GM23338 (cell line): ENCODE results near the gene CHD1. TPM values are rescaled to one million over a fixed set of nuclear protein-coding genes. Genes with fewer than 3 reads are reported as not detected.

Experiments
- ATAC-seq: fragments of 200-7000 bp; cut with Tn5 transposase; 3 replicates; pipeline ENCODE4 v1.9.1; 2020
- DNase-seq: peaks from one replicate; pipeline ENCODE4 v3.0.0-alpha.2; 2015; ENCODE audit warnings: low spot score
- H2AFZ ChIP-seq: fragments of 200-600 bp; sonication (generic); 2 replicates; pipeline ENCODE4 v1.8.0; 2016; ENCODE audit warnings: antibody characterized with exemption, mild to moderate bottlenecking, moderate library complexity
- H3F3A ChIP-seq: fragments of 200-600 bp; sonication (generic); replicated peaks from 2 replicates; pipeline ENCODE4 v1.8.0; 2017; ENCODE audit warnings: antibody characterized with exemption, mixed run types, low read depth
- H3K27ac ChIP-seq: fragments of 200-600 bp; sonication (generic); 2 replicates; pipeline ENCODE4 v1.6.1; 2016; ENCODE audit warnings: low read depth
- H3K27me3 ChIP-seq: fragments of 200-600 bp; sonication (generic); 2 replicates; pipeline ENCODE4 v1.8.0; 2016; ENCODE audit warnings: mild to moderate bottlenecking, mixed run types, moderate library complexity; ENCODE audit not compliant: insufficient read depth
- H3K36me3 ChIP-seq: fragments of 200-600 bp; sonication (generic); 2 replicates; pipeline ENCODE4 v1.8.0; 2016; ENCODE audit warnings: mild to moderate bottlenecking; ENCODE audit not compliant: insufficient read depth
- H3K4me1 ChIP-seq: fragments of 200-600 bp; sonication (generic); 2 replicates; pipeline ENCODE4 v1.8.0; 2016; ENCODE audit warnings: mild to moderate bottlenecking, moderate library complexity; ENCODE audit not compliant: insufficient read depth
- H3K4me2 ChIP-seq: fragments of 200-600 bp; sonication (generic); 2 replicates; pipeline ENCODE4 v1.7.1; 2017; ENCODE audit warnings: mixed run types
- H3K4me3 ChIP-seq: fragments of 200-600 bp; sonication (generic); 2 replicates; pipeline ENCODE4 v1.6.1; 2016; ENCODE audit warnings: mixed run types
- H3K79me2 ChIP-seq: fragments of 200-600 bp; sonication (generic); replicated peaks from 2 replicates; pipeline ENCODE4 v1.8.0; 2017; ENCODE audit warnings: mild to moderate bottlenecking; ENCODE audit not compliant: insufficient read depth
- H3K9me2 ChIP-seq: fragments of 200-600 bp; sonication (generic); 2 replicates; pipeline ENCODE4 v1.8.0; 2017; ENCODE audit not compliant: insufficient read depth
- H4K20me1 ChIP-seq: fragments of 200-600 bp; sonication (generic); replicated peaks from 2 replicates; pipeline ENCODE4 v1.8.0; 2017; ENCODE audit warnings: mild to moderate bottlenecking; ENCODE audit not compliant: insufficient read depth
- H3K27ac Mint-ChIP-seq: 2 replicates; pipeline ENCODE4 v1.8.0; 2020; ENCODE audit warnings: inconsistent platforms, mild to moderate bottlenecking, moderate library complexity, mixed read lengths
- H3K27me3 Mint-ChIP-seq: 3 replicates; pipeline ENCODE4 v1.8.0; 2022; ENCODE audit warnings: low read depth, mild to moderate bottlenecking, moderate library complexity, mixed read lengths, inconsistent platforms; ENCODE audit not compliant: insufficient read depth, poor library complexity
- H3K36me3 Mint-ChIP-seq: 3 replicates; pipeline ENCODE4 v1.8.0; 2021; ENCODE audit warnings: low read depth, mild to moderate bottlenecking, inconsistent platforms, moderate library complexity, mixed read lengths
- H3K4me1 Mint-ChIP-seq: 3 replicates; pipeline ENCODE4 v1.8.0; 2020; ENCODE audit warnings: mild to moderate bottlenecking, inconsistent platforms, mixed read lengths
- H3K4me3 Mint-ChIP-seq: 3 replicates; pipeline ENCODE4 v1.8.0; 2021; ENCODE audit warnings: moderate library complexity, mild to moderate bottlenecking, inconsistent platforms, mixed read lengths
- H3K9me3 Mint-ChIP-seq: 3 replicates; pipeline ENCODE4 v1.8.0; 2020; ENCODE audit warnings: moderate library complexity, mild to moderate bottlenecking, inconsistent platforms, mixed read lengths
- CTCF ChIP-seq, 2 experiments: fragments of 200-600 bp in 1 of 2; sonication (generic) in 1 of 2; conservative IDR thresholded peaks; 2 replicates each; pipeline versions ENCODE4 v1.5.1 to v1.6.1; 2016 to 2017; ENCODE audit warnings: antibody characterized with exemption in 2 of 2, low read depth in 2 of 2, mild to moderate bottlenecking in 2 of 2, moderate library complexity in 1 of 2
- EZH2 ChIP-seq: fragments of 200-600 bp; sonication (generic); IDR thresholded peaks from one replicate; pipeline ENCODE4 v1.8.0; 2017; ENCODE audit warnings: antibody characterized with exemption, mild to moderate bottlenecking, low read depth; ENCODE audit not compliant: unreplicated experiment
- EZH2phosphoT487 ChIP-seq: fragments of 200-600 bp; sonication (generic); IDR thresholded peaks from one replicate; pipeline ENCODE4 v1.8.1; 2018; ENCODE audit warnings: antibody characterized with exemption; ENCODE audit not compliant: unreplicated experiment
- JUNB ChIP-seq: IDR thresholded peaks from one replicate; pipeline ENCODE4 v1.6.1; 2016; ENCODE audit warnings: antibody characterized with exemption; ENCODE audit not compliant: unreplicated experiment
- POLR2AphosphoS5 ChIP-seq: IDR thresholded peaks from 2 replicates; pipeline ENCODE4 v1.6.1; 2016; ENCODE audit warnings: antibody characterized with exemption, low read depth
- ZNF331 ChIP-seq: fragments of 250-450 bp; sonication (Bioruptor Pico); IDR thresholded peaks from 2 replicates; pipeline ENCODE4 v1.5.0; 2020; ENCODE audit warnings: low read depth, mild to moderate bottlenecking, moderate library complexity
- polyA plus RNA-seq: library from polyadenylated mRNA; unstranded; fragments of >200 nt; fragmentation: Nextera tagmentation; extraction: Ambion mirVana; gene quantifications from 2 replicates; pipeline ENCODE4 v1.2.1, GENCODE V29; 2016
- total RNA-seq: library from RNA; depleted of rRNA; stranded (reverse); fragments of >200 nt; shearing (Covaris generic); gene quantifications from 2 replicates; pipeline ENCODE4 v1.2.3, GENCODE V29; 2014
- TF ChIP-seq, protein P1 (sequence below): IDR thresholded peaks from one replicate; pipeline ENCODE4 v1.6.1; 2018; ENCODE audit warnings: antibody characterized with exemption; ENCODE audit not compliant: unreplicated experiment
- TF ChIP-seq, protein P2 (sequence below): fragments of 250-450 bp; sonication (Bioruptor Pico); IDR thresholded peaks from 2 replicates; pipeline ENCODE4 v1.5.0; 2020; ENCODE audit warnings: mild to moderate bottlenecking, moderate library complexity

Gene CHD1
- total and polyA plus RNA-seq, 2 experiments from 2014 or later: 36.4 to 75.6 TPM

- TF ChIP-seq ZNF331 (CRISPR knock-in tag) (no peak), JUNB (no peak), EZH2 (no peak), CTCF (conservative IDR thresholded peaks at IDR 0.05; ENCODE audit: low read depth in 2 of 2) (no peak)
- TF ChIP-seq, protein P1, sequence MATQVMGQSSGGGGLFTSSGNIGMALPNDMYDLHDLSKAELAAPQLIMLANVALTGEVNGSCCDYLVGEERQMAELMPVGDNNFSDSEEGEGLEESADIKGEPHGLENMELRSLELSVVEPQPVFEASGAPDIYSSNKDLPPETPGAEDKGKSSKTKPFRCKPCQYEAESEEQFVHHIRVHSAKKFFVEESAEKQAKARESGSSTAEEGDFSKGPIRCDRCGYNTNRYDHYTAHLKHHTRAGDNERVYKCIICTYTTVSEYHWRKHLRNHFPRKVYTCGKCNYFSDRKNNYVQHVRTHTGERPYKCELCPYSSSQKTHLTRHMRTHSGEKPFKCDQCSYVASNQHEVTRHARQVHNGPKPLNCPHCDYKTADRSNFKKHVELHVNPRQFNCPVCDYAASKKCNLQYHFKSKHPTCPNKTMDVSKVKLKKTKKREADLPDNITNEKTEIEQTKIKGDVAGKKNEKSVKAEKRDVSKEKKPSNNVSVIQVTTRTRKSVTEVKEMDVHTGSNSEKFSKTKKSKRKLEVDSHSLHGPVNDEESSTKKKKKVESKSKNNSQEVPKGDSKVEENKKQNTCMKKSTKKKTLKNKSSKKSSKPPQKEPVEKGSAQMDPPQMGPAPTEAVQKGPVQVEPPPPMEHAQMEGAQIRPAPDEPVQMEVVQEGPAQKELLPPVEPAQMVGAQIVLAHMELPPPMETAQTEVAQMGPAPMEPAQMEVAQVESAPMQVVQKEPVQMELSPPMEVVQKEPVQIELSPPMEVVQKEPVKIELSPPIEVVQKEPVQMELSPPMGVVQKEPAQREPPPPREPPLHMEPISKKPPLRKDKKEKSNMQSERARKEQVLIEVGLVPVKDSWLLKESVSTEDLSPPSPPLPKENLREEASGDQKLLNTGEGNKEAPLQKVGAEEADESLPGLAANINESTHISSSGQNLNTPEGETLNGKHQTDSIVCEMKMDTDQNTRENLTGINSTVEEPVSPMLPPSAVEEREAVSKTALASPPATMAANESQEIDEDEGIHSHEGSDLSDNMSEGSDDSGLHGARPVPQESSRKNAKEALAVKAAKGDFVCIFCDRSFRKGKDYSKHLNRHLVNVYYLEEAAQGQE: no peak
Observed at GRCh38 chr5:98911280-98912040, 17.3 kb downstream of the CHD1 start (continued).

GRCh38 chr5:98909363-98909762, 19.4 kb downstream of the CHD1 start:
- DNase-seq: no peak
- ATAC-seq: no peak
- Histone ChIP-seq H3K27me3 (no peaks in the 10 kb centered on the region), H3K4me3 (no peak overlapping the region), H3K27ac (no peak overlapping the region; the same call in 1 of the 2 replicates), H3K9me2 (no peaks in the 10 kb centered on the region), H2AFZ (no peak overlapping the region), H3K4me2 (no peak overlapping the region), H3K4me1 (peaks cover 33% of the 10 kb centered on the region), H4K20me1 (peaks cover 31% of the 10 kb centered on the region), H3F3A (no peaks in the 10 kb centered on the region), H3K36me3 (peaks cover 4% of the 10 kb centered on the region; the same call in 1 of the 2 replicates), H3K79me2 (peaks cover 94% of the 10 kb centered on the region)
- H3K27ac Mint-ChIP-seq: peak overlapping the region; percentile 82
- H3K27me3 Mint-ChIP-seq: peaks cover 2% of the 10 kb centered on the region
- peaks cover 5% of the 10 kb centered on the region; the same call in 2 of the 3 replicates for H3K36me3 Mint-ChIP-seq
- H3K4me1 Mint-ChIP-seq: peaks cover 30% of the 10 kb centered on the region
- H3K9me3 Mint-ChIP-seq: no peaks in the 10 kb centered on the region
- H3K4me3 Mint-ChIP-seq: no peak overlapping the region
- TF ChIP-seq, protein P2, sequence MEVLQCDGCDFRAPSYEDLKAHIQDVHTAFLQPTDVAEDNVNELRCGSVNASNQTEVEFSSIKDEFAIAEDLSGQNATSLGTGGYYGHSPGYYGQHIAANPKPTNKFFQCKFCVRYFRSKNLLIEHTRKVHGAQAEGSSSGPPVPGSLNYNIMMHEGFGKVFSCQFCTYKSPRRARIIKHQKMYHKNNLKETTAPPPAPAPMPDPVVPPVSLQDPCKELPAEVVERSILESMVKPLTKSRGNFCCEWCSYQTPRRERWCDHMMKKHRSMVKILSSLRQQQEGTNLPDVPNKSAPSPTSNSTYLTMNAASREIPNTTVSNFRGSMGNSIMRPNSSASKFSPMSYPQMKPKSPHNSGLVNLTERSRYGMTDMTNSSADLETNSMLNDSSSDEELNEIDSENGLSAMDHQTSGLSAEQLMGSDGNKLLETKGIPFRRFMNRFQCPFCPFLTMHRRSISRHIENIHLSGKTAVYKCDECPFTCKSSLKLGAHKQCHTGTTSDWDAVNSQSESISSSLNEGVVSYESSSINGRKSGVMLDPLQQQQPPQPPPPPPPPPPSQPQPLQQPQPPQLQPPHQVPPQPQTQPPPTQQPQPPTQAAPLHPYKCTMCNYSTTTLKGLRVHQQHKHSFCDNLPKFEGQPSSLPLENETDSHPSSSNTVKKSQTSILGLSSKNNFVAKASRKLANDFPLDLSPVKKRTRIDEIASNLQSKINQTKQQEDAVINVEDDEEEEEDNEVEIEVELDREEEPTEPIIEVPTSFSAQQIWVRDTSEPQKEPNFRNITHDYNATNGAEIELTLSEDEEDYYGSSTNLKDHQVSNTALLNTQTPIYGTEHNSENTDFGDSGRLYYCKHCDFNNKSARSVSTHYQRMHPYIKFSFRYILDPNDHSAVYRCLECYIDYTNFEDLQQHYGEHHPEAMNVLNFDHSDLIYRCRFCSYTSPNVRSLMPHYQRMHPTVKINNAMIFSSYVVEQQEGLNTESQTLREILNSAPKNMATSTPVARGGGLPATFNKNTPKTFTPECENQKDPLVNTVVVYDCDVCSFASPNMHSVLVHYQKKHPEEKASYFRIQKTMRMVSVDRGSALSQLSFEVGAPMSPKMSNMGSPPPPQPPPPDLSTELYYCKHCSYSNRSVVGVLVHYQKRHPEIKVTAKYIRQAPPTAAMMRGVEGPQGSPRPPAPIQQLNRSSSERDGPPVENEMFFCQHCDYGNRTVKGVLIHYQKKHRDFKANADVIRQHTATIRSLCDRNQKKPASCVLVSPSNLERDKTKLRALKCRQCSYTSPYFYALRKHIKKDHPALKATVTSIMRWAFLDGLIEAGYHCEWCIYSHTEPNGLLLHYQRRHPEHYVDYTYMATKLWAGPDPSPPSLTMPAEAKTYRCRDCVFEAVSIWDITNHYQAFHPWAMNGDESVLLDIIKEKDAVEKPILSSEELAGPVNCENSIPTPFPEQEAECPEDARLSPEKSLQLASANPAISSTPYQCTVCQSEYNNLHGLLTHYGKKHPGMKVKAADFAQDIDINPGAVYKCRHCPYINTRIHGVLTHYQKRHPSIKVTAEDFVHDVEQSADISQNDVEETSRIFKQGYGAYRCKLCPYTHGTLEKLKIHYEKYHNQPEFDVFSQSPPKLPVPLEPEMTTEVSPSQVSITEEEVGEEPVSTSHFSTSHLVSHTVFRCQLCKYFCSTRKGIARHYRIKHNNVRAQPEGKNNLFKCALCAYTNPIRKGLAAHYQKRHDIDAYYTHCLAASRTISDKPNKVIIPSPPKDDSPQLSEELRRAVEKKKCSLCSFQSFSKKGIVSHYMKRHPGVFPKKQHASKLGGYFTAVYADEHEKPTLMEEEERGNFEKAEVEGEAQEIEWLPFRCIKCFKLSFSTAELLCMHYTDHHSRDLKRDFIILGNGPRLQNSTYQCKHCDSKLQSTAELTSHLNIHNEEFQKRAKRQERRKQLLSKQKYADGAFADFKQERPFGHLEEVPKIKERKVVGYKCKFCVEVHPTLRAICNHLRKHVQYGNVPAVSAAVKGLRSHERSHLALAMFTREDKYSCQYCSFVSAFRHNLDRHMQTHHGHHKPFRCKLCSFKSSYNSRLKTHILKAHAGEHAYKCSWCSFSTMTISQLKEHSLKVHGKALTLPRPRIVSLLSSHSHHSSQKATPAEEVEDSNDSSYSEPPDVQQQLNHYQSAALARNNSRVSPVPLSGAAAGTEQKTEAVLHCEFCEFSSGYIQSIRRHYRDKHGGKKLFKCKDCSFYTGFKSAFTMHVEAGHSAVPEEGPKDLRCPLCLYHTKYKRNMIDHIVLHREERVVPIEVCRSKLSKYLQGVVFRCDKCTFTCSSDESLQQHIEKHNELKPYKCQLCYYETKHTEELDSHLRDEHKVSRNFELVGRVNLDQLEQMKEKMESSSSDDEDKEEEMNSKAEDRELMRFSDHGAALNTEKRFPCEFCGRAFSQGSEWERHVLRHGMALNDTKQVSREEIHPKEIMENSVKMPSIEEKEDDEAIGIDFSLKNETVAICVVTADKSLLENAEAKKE: no peak
- TF ChIP-seq POLR2AphosphoS5 (no peak), EZH2phosphoT487 (no peak), CTCF (conservative IDR thresholded peaks at IDR 0.05; ENCODE audit: low read depth in 2 of 2) (no peak), JUNB (no peak)
